ENCODE results near the gene OOSP2.

The OOSP2 gene

DNA sequence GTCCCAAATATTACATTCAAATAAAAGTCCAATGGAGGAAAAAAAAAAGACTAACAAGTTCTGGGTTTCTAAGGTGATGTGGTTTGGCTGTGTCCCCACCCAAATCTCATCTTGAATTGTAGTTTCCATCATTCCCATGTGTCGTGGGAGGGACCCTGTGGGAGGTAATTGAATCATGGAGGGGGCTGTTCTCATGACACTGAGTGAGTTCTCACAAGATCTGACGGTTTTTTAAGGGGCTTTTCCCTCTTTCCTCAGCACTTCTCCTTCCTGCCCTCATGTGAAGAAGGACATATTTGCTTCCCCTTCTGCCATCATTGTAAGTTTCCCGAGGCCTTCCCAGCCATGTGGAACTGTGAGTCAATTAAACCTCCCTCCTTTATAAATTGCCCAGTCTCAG is 40.3 kb downstream of the OOSP2 start:
- no peak for DNase-seq

- no peak for DNase-seq
Measured at GRCh38 chr11:60084631-60085273, 44.5 kb downstream of the OOSP2 start.

DNA sequence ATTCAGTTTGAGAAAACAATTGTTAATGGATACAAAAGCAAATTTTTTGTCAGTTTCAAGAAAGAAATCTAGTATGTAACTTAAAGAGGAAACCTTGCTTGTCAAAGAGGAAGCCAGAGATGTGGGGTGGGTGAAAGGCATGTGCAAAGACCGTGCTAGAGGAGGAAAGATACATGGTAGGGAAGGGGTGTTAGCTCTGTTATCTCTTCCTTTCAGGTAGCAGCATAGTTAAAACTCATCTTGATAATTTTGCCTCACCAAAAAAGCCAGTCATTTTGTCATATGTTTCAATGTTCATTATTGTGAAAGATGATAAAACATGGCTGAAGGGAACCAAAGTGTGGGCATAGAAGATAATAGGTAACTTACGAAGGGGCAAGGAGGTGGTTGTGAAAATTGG is 45.7 kb downstream of the OOSP2 start:
- DNase-seq, result no peak

GRCh38 chr11:60087239-60087638 is 47.0 kb downstream of the OOSP2 start:
- no peak for DNase-seq

- no peak for DNase-seq
Measured at GRCh38 chr11:60088364-60088763, 48.2 kb downstream of the OOSP2 start, which contains the start of gene MS4A2. MS4A2 (plus strand) TSS chr11:60088664; CDS start chr11:60088766, 102 bp downstream.

GRCh38 chr11:60095477-60096120 is 55.4 kb downstream of the OOSP2 start:
- DNase-seq, result no peak

DNA sequence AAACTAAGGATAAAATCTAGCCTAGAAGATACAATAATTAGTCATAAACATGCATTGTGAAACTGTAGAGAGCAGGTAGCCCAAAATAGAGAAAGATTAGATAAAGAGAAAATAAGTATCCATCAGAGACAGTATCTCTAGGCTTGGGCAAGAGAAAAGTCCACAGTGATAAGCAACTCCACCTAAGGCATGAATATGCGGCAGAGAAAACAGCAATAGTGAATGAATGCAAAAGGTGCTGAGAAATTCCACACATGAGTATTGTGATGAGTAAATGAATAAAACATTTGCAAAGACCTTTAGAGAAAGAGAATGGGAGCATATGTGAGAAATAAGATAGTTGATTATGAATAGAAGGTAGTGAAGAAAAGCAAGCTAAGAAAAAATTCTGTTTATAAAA is 57.0 kb downstream of the OOSP2 start:
- DNase-seq, result no peak

All from T-helper 2 cell (primary cell).